ENCODE data around the gene MRPL46.
A peak's percentile ranks its signal among the peaks of the same experiment; 100 is the strongest.

DNA sequence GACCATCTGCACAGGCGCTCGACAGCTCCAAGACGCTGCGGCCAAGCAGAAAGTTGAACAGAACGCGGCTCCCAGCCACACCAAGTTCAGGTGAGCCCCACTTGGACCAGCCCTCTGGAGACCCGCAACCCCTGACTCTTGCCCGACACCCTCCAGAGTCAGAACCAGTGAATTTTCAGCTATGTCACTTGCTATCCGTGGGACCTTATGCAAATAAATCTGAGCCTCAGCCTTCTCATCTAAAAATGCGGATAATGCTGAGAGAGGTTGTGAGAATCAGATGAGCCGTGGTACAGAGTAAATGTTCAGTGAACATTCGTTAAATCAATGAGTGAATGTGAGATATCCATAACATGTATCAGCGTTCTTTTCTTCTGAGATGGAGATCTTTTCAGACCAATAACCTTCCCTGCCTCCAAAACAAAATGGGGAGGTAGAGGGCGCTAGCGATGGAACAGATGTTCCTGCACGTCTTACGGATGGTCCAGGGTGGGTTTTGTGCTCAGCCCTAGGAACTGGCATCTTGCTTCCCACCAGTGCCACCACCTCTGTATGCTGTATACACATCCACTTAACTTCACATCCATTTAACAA lies 844 bp upstream of the MRPL46 start:
- TF ChIP-seq, protein P1, sequence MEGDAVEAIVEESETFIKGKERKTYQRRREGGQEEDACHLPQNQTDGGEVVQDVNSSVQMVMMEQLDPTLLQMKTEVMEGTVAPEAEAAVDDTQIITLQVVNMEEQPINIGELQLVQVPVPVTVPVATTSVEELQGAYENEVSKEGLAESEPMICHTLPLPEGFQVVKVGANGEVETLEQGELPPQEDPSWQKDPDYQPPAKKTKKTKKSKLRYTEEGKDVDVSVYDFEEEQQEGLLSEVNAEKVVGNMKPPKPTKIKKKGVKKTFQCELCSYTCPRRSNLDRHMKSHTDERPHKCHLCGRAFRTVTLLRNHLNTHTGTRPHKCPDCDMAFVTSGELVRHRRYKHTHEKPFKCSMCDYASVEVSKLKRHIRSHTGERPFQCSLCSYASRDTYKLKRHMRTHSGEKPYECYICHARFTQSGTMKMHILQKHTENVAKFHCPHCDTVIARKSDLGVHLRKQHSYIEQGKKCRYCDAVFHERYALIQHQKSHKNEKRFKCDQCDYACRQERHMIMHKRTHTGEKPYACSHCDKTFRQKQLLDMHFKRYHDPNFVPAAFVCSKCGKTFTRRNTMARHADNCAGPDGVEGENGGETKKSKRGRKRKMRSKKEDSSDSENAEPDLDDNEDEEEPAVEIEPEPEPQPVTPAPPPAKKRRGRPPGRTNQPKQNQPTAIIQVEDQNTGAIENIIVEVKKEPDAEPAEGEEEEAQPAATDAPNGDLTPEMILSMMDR (IDR thresholded peaks at IDR 0.05; ENCODE audit: low read depth, low read length) = peak; percentile 39
- TF ChIP-seq, protein P2, sequence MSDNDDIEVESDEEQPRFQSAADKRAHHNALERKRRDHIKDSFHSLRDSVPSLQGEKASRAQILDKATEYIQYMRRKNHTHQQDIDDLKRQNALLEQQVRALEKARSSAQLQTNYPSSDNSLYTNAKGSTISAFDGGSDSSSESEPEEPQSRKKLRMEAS (IDR thresholded peaks at IDR 0.05; ENCODE audit: low read depth, low read length) = no peak

Data from NB4 (cell line).